H54 (cell line): ENCODE results near the gene PTCH1.

Experiments
- DNase-seq: peaks from one replicate; pipeline ENCODE4 v3.0.0; 2011; ENCODE audit warnings: low spot score, mixed read lengths; ENCODE audit not compliant: insufficient read length
- FAIRE-seq: peaks from 3 replicates; lab custom pipeline; 2011; peaks lifted over from hg19 to GRCh38; lab: Jason Lieb, UNC
- POLR2A ChIP-seq: IDR thresholded peaks from 2 replicates; pipeline ENCODE4 v1.6.1; 2011; ENCODE audit warnings: low read depth, mild to moderate bottlenecking, low read length

PTCH1 gene

DNA sequence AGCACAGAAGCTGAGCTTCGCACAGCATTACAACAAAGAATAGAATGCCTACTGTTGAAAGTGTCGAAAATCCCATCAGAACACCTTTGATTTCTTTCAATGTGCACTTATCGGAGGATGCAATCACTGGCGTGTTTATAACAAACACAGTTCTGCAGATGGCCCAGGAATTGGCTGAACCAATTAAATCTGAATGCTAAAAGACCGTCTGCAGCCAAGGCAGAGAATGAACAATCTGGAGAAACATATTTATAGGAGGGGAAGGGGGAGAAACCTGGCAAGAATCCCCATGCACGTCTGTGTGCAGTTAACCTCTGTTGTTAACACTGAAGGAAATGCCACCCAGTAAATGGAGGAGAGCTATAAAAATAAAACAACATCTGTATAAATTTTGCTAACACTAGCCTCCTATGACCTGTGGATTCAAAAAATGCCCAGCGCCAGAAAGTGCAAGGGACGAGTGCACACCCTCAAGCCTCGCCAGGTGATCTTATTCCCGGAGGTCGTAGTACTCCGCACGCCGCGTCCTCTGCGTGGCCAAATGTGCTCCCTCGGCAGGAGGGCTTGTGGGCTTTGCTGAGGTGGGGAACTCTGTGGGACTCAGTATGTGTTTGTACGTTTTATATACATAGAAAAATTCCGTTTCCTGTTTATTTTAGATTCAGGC is 56.8 kb downstream of the PTCH1 start:
- DNase-seq (no peak), FAIRE-seq (no peak)
- no peak for TF ChIP-seq POLR2A

GRCh38 chr9:95459178-95459577 is 57.6 kb downstream of the PTCH1 start:
- TF ChIP-seq POLR2A = no peak
- DNase-seq (no peak), FAIRE-seq (no peak)

- FAIRE-seq = no peak
- no peak for DNase-seq
- TF ChIP-seq POLR2A = no peak
Observed at GRCh38 chr9:95458666-95459065, 58.1 kb downstream of the PTCH1 start.

- DNase-seq (no peak), FAIRE-seq (no peak)
- TF ChIP-seq POLR2A = no peak
Observed at GRCh38 chr9:95457769-95458168, 59.0 kb downstream of the PTCH1 start.

GRCh38 chr9:95455714-95456113 is 61.1 kb downstream of the PTCH1 start:
- DNase-seq (no peak), FAIRE-seq (no peak)
- TF ChIP-seq POLR2A = no peak

DNA sequence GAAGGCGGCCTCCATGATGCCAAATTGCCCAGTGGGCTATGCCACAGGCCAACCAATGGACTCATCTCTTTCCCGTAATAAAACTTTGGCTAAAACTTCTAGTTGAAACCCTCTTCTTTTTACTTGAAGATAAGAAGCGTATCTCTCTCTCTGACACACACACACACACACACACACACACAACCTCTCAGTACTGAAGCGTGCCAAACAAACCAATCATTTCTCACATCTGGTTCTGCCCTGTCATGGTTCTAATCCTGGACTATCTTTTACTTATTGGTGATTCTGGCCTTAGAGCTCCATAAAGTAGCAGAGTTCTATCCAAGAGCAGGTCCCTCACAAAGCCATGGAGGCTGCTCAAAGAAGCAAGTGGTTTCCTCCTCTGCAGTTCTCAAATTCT is 64.6 kb downstream of the PTCH1 start:
- DNase-seq = no peak
- TF ChIP-seq POLR2A = no peak
- no peak for FAIRE-seq

- TF ChIP-seq POLR2A = no peak
- FAIRE-seq (no peak), DNase-seq (no peak)
Observed at GRCh38 chr9:95451065-95451426, 65.7 kb downstream of the PTCH1 start.

GRCh38 chr9:95450171-95451064 is 66.4 kb downstream of the PTCH1 start:
- TF ChIP-seq POLR2A = no peak
- FAIRE-seq = no peak

DNA sequence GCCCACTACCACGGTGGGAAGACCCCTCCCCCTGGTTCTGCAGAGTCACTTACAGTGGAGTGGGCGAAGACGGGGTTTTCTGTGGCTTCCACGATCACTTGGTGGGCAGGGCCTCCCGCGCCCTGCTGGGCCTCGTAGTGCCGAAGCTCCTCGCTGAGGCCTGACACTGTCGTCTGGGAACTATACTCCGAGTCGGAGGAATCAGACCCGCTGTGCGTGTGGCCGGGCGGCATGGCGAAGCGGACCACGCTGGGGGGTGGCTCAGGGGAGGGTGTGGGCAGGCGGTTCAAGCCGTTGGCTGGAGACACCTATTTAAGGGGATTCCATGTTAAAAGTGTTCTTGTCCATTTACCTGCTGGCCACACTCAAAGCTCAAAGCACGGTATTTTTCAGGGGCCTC is 67.8 kb downstream of the PTCH1 start:
- DNase-seq (no peak), FAIRE-seq (no peak)
- no peak for TF ChIP-seq POLR2A

More at GRCh38 chr9:95450171-95451064, 66.4 kb downstream of the PTCH1 start:
- no peak for DNase-seq

GRCh38 chr9:95447660-95448420 is 68.9 kb downstream of the PTCH1 start:
- FAIRE-seq (no peak), DNase-seq (no peak)
- TF ChIP-seq POLR2A = no peak

- no peak for DNase-seq
- no peak for FAIRE-seq
- no peak for TF ChIP-seq POLR2A
Observed at GRCh38 chr9:95446984-95447383, 69.8 kb downstream of the PTCH1 start.

GRCh38 chr9:95446259-95446658 is 70.5 kb downstream of the PTCH1 start:
- DNase-seq (no peak), FAIRE-seq (no peak)
- TF ChIP-seq POLR2A = no peak

- TF ChIP-seq POLR2A = no peak
- DNase-seq (no peak), FAIRE-seq (no peak)
Observed at GRCh38 chr9:95444160-95444559, 72.6 kb downstream of the PTCH1 start.

GRCh38 chr9:95443301-95443700 is 73.5 kb downstream of the PTCH1 start:
- FAIRE-seq (no peak), DNase-seq (no peak)
- TF ChIP-seq POLR2A = no peak
